ENCODE results near the gene LRRC37A2. TPM values are rescaled to one million over a fixed set of nuclear protein-coding genes. Genes with fewer than 3 reads are reported as not detected.
"Not testable (repeated sequence)": the region's sequence is repeated elsewhere in the genome, so short reads cannot be mapped to it uniquely, and the experiment has no call there.

LRRC37A2 gene
- total and polyA plus RNA-seq, 4 donors, result 2.3 to 8.9 (median 5.4) TPM

DNA sequence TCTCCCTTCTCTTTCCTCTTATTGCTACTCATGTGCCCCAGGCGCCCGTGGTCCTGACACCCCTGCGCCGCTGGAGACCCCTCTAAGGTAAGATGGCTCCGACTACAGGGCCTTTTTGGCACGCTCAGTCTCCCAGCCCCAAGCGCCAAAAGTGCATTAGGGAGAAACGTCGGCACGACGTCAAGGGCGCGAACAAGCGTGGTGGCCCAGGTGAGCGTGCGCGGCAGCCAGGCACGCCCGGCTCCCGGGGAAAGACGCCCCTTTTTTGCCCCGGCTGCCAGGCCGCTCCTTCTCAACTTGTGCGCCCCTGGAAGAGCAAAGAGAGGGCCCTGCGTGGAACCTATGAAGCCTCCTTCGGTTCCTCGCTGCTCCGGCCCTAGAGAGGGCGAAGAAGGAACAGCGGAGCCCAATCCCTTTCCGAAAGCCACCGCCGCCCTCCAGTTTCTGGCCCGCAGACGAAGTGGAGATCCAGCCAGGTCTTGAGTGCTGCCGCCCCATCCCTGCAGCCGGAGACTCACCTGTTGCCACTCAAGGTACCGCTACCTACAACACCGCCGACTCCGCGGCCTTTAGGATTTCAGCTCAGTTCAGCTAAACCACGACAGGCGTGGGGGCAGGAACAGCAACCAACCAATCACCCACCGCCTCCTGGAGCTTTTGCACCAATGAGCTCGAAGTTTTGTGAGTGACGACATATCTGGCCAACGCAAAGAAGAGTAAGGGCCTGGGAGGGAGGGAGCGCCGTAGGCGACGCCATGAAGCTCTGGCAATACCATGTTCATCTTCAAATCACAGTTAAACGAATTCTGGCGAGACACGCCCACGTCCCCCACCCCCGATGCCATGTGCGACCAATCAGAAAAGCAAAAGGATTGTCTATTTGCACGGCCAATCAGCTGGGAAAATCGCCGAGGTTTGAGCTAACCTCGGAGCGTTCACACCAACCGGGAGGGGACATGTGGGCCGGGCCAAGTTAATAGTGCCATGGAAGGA is 67.1 kb downstream of the LRRC37A2 start, which contains the start of gene ARL17A:
Gene ARL17A, minus strand, starts transcription at position 609 of the 993 bp plus-strand sequence. CDS start 3,369 bp downstream, outside the sequence.
- H3K9ac ChIP-seq (ENCODE audit: insufficient read depth in 1 of 2, low read length in 2 of 2); H3K9me3 ChIP-seq (ENCODE audit: control insufficient read depth in 4 of 4, insufficient read depth in 3 of 4, low read length in 3 of 4); H3K27me3 ChIP-seq (ENCODE audit: control insufficient read depth in 3 of 3, insufficient read depth in 3 of 3, low read length in 2 of 3); H3K4me3 ChIP-seq; H3K4me1 ChIP-seq (ENCODE audit: control insufficient read depth in 5 of 5, insufficient read depth in 5 of 5, low read length in 5 of 5); H3K36me3 ChIP-seq (ENCODE audit: control insufficient read depth in 4 of 4, insufficient read depth in 4 of 4, low read length in 4 of 4); H3K27ac ChIP-seq (ENCODE audit: low read depth in 1 of 2, low read length in 1 of 2); DNase-seq: not testable (repeated sequence)
- 0 to 1% methylated on average over 7 to 10 of the region's 65 CpGs for WGBS, 2 donors
- ATAC-seq (ENCODE audit: insufficient read depth, low FRiP score), result peak; percentile 92

DNA sequence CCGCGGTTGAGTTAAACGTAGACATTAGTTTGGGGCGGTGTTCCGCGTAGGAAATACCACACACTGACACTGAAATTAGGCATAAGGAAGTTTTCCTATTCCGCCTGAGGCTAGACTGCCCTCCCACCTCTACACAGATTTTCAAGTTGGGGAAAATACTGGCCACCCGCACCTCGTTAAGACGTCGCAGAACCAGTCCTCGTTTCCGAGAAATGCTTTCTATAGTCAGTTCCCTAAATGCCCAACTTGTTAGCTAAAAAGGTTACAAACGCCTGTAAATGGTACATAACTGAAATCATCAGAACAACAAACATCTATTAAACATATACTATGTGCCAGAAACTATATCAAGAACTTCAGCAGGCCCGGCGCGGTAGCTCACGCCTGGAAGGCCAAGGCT is 67.8 kb downstream of the LRRC37A2 start:
- not testable (repeated sequence) for H3K27ac ChIP-seq (ENCODE audit: low read depth in 1 of 2, low read length in 1 of 2); H3K9ac ChIP-seq (ENCODE audit: insufficient read depth in 1 of 2, low read length in 2 of 2); H3K36me3 ChIP-seq (ENCODE audit: control insufficient read depth in 4 of 4, insufficient read depth in 4 of 4, low read length in 4 of 4); DNase-seq; ATAC-seq (ENCODE audit: insufficient read depth, low FRiP score); H3K27me3 ChIP-seq (ENCODE audit: control insufficient read depth in 3 of 3, insufficient read depth in 3 of 3, low read length in 2 of 3); H3K4me1 ChIP-seq (ENCODE audit: control insufficient read depth in 5 of 5, insufficient read depth in 5 of 5, low read length in 5 of 5); H3K9me3 ChIP-seq (ENCODE audit: control insufficient read depth in 4 of 4, insufficient read depth in 3 of 4, low read length in 3 of 4); H3K4me3 ChIP-seq
- WGBS, 2 donors, result 0 to 1% methylated on average over 3 to 9 of the region's 18 CpGs

- no CpG with 5 or more reads among the region's 3 CpGs for WGBS, 2 donors
- ATAC-seq (ENCODE audit: insufficient read depth, low FRiP score); H3K9ac ChIP-seq (ENCODE audit: insufficient read depth in 1 of 2, low read length in 2 of 2): not testable (repeated sequence)
Observed at GRCh38 chr17:46585444-46585843, 73.2 kb downstream of the LRRC37A2 start.

GRCh38 chr17:46590157-46591146 is 78.2 kb downstream of the LRRC37A2 start, which contains the start of gene NSF:
Gene NSF, plus strand, starts transcription at chr17:46590669. Its CDS starts 107 bp downstream, at chr17:46590776.
- H3K9ac ChIP-seq (ENCODE audit: insufficient read depth in 1 of 2, low read length in 2 of 2); H3K4me1 ChIP-seq (ENCODE audit: control insufficient read depth in 5 of 5, insufficient read depth in 5 of 5, low read length in 5 of 5); H3K27ac ChIP-seq (ENCODE audit: low read depth in 1 of 2, low read length in 1 of 2); H3K27me3 ChIP-seq (ENCODE audit: control insufficient read depth in 3 of 3, insufficient read depth in 3 of 3, low read length in 2 of 3); DNase-seq; H3K4me3 ChIP-seq; H3K36me3 ChIP-seq (ENCODE audit: control insufficient read depth in 4 of 4, insufficient read depth in 4 of 4, low read length in 4 of 4); H3K9me3 ChIP-seq (ENCODE audit: control insufficient read depth in 4 of 4, insufficient read depth in 3 of 4, low read length in 3 of 4): not testable (repeated sequence)
- no CpG with 5 or more reads among the region's 95 CpGs for WGBS, 2 donors
- peak; percentile 97 for ATAC-seq (ENCODE audit: insufficient read depth, low FRiP score)

More at GRCh38 chr17:46585444-46585843, 73.2 kb downstream of the LRRC37A2 start:
- not testable (repeated sequence) for H3K4me1 ChIP-seq (ENCODE audit: control insufficient read depth in 5 of 5, insufficient read depth in 5 of 5, low read length in 5 of 5); H3K27me3 ChIP-seq (ENCODE audit: control insufficient read depth in 3 of 3, insufficient read depth in 3 of 3, low read length in 2 of 3); H3K36me3 ChIP-seq (ENCODE audit: control insufficient read depth in 4 of 4, insufficient read depth in 4 of 4, low read length in 4 of 4); H3K4me3 ChIP-seq; H3K27ac ChIP-seq (ENCODE audit: low read depth in 1 of 2, low read length in 1 of 2); DNase-seq; H3K9me3 ChIP-seq (ENCODE audit: control insufficient read depth in 4 of 4, insufficient read depth in 3 of 4, low read length in 3 of 4)

DNA sequence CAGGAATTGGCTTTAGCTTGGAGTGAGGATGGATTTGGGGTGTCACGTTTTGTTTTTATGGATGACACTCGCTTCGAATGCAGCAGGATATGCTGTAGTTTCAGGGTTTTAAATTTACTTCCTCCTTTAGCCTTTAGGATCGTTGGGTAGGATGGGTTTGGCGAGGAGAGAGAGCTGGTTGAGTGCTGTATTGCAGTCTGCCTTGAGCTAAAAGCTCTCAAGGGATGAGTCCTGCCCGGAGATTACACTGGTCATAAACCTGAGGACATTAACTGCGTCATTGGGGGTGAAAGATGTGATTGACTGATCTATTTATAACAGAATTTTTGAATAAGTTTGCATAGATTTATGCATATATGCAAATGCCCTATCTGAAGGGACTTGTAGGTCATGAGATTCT is 79.1 kb downstream of the LRRC37A2 start:
- H3K9ac ChIP-seq (ENCODE audit: insufficient read depth in 1 of 2, low read length in 2 of 2); H3K27me3 ChIP-seq (ENCODE audit: control insufficient read depth in 3 of 3, insufficient read depth in 3 of 3, low read length in 2 of 3); H3K4me1 ChIP-seq (ENCODE audit: control insufficient read depth in 5 of 5, insufficient read depth in 5 of 5, low read length in 5 of 5); H3K9me3 ChIP-seq (ENCODE audit: control insufficient read depth in 4 of 4, insufficient read depth in 3 of 4, low read length in 3 of 4); H3K36me3 ChIP-seq (ENCODE audit: control insufficient read depth in 4 of 4, insufficient read depth in 4 of 4, low read length in 4 of 4); DNase-seq; ATAC-seq (ENCODE audit: insufficient read depth, low FRiP score); H3K4me3 ChIP-seq; H3K27ac ChIP-seq (ENCODE audit: low read depth in 1 of 2, low read length in 1 of 2): not testable (repeated sequence)
- WGBS, 2 donors, result no CpG with 5 or more reads among the region's 7 CpGs

GRCh38 chr17:46598344-46598931 is 86.2 kb downstream of the LRRC37A2 start:
- not testable (repeated sequence) for ATAC-seq (ENCODE audit: insufficient read depth, low FRiP score)
- 35 to 47% methylated on average over 2 of the region's 3 CpGs for WGBS, 2 donors

DNA sequence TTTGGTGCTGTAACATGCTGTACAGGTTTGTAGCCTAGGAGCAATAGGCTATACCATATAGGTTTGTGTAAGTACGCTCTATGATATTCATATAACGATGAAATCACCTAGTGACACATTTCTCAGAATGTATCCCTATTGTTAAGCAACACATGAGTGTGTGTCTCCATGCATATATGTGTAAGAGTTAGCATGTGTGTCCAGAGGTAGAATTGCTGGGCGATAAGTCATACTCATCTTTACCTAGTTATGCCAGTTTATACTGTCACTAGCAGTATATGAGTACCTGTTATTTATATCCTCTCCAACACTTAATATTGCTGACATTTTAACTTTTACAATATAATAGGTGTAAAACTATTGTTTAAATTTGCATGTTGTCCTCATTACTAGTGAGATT is 88.5 kb downstream of the LRRC37A2 start:
- not testable (repeated sequence) for H3K4me3 ChIP-seq; ATAC-seq (ENCODE audit: insufficient read depth, low FRiP score); H3K36me3 ChIP-seq (ENCODE audit: control insufficient read depth in 4 of 4, insufficient read depth in 4 of 4, low read length in 4 of 4); H3K9me3 ChIP-seq (ENCODE audit: control insufficient read depth in 4 of 4, insufficient read depth in 3 of 4, low read length in 3 of 4); H3K27ac ChIP-seq (ENCODE audit: low read depth in 1 of 2, low read length in 1 of 2); H3K9ac ChIP-seq (ENCODE audit: insufficient read depth in 1 of 2, low read length in 2 of 2); H3K4me1 ChIP-seq (ENCODE audit: control insufficient read depth in 5 of 5, insufficient read depth in 5 of 5, low read length in 5 of 5); H3K27me3 ChIP-seq (ENCODE audit: control insufficient read depth in 3 of 3, insufficient read depth in 3 of 3, low read length in 2 of 3); DNase-seq
- WGBS, 2 donors, result no CpG with 5 or more reads among the region's 3 CpGs

More at GRCh38 chr17:46598344-46598931, 86.2 kb downstream of the LRRC37A2 start:
- not testable (repeated sequence) for H3K27me3 ChIP-seq (ENCODE audit: control insufficient read depth in 3 of 3, insufficient read depth in 3 of 3, low read length in 2 of 3); H3K4me1 ChIP-seq (ENCODE audit: control insufficient read depth in 5 of 5, insufficient read depth in 5 of 5, low read length in 5 of 5); DNase-seq; H3K9me3 ChIP-seq (ENCODE audit: control insufficient read depth in 4 of 4, insufficient read depth in 3 of 4, low read length in 3 of 4); H3K9ac ChIP-seq (ENCODE audit: insufficient read depth in 1 of 2, low read length in 2 of 2); H3K4me3 ChIP-seq; H3K27ac ChIP-seq (ENCODE audit: low read depth in 1 of 2, low read length in 1 of 2); H3K36me3 ChIP-seq (ENCODE audit: control insufficient read depth in 4 of 4, insufficient read depth in 4 of 4, low read length in 4 of 4)

Data from lung (tissue), 10 donors.